ENCODE results near the gene NUDT4.

The NUDT4 gene

DNA sequence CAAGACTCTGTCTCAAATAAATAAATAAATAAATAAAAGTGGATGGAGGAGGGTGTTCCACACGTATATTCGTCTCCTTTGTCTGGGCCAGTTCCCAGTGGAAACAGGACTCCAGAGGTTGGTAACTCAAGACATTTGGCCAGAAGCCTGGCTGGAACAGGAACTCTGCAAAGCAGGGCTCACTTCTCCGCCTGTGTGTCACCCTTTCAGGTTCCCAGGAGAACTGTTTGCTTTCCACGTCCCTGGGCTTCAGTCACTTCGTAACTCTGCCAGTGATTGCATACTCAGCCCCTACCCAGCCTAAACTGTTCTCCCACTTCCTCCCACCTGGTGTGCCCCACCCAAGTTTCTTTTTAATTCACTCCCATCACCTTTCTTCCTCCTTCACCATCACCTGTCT is 71.1 kb downstream of the NUDT4 start:
- no peaks in the 10 kb centered on the region for H3K79me2 ChIP-seq (ENCODE audit: control insufficient read depth, insufficient read depth, low read length, poor library complexity)
- no peak overlapping the region for H3K4me3 ChIP-seq (ENCODE audit: low read depth, low read length)
- no peak for DNase-seq
- H2AK5ac ChIP-seq (ENCODE audit: low read length) = no peak overlapping the region
- no peak overlapping the region for H3K27ac ChIP-seq (ENCODE audit: low read depth, low read length)
- no peaks in the 10 kb centered on the region for H3K79me1 ChIP-seq (ENCODE audit: low read length)
- H3K4me2 ChIP-seq (ENCODE audit: low read length) = no peak overlapping the region
- no peak overlapping the region for H4K91ac ChIP-seq (ENCODE audit: low read depth, low read length)
- WGBS (ENCODE audit: extremely low coverage, insufficient coverage, insufficient read length) = no CpG with 5 or more reads among the region's 5 CpGs
- no peak overlapping the region for H2BK120ac ChIP-seq (ENCODE audit: insufficient read depth, low read length, poor library complexity)
- H2BK5ac ChIP-seq (ENCODE audit: low read depth, low read length, poor library complexity) = no peak overlapping the region
- no peak overlapping the region for H4K12ac ChIP-seq (ENCODE audit: low read depth, low read length)
- H2AFZ ChIP-seq (ENCODE audit: insufficient read depth, low read length, poor library complexity) = no peak overlapping the region
- no peaks in the 10 kb centered on the region for H3K36me3 ChIP-seq (ENCODE audit: control insufficient read depth in 1 of 2, insufficient read depth in 2 of 2, low read length in 2 of 2)
- no peak overlapping the region for H4K8ac ChIP-seq (ENCODE audit: low read depth, low read length)
- H3K9me3 ChIP-seq (ENCODE audit: insufficient read depth, low read depth, low read length) = no peaks in the 10 kb centered on the region
- H3K27me3 ChIP-seq (ENCODE audit: insufficient read depth, low read length) = no peaks in the 10 kb centered on the region
- no peak overlapping the region for H2BK12ac ChIP-seq (ENCODE audit: low read length)
- H3K18ac ChIP-seq (ENCODE audit: low read length) = no peak overlapping the region
- H3K14ac ChIP-seq (ENCODE audit: low read length) = no peak overlapping the region
- H3K4ac ChIP-seq (ENCODE audit: low read depth, low read length) = no peak overlapping the region
- H3K23ac ChIP-seq (ENCODE audit: low read length) = no peak overlapping the region
- no peak overlapping the region for H3K9ac ChIP-seq (ENCODE audit: low read length)
- peaks cover 0 to 4% of the 10 kb centered on the region in 2 experiments for H3K4me1 ChIP-seq (ENCODE audit: control insufficient read depth in 1 of 2, insufficient read depth in 2 of 2, low read length in 2 of 2)

DNA sequence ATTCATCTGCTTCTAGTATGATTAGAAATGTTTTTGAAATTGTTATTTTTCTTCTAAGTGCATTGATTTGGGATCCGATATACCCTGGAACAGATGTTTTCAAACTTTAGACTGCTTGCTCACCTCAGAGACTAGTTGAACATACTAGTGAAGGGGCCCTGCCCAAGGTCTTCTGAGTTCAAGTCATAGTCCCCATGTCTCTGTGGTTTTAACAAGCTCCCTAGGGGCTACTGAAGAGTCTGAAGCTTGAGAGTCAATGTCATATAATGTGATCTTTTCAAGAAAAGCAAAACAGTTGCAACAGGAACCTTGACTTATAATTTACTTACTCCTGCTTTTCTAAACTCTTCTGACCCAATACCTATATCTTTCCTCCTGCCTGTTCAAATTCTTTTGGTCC is 71.6 kb downstream of the NUDT4 start:
- H4K91ac ChIP-seq (ENCODE audit: low read depth, low read length) = no peak overlapping the region
- H3K4ac ChIP-seq (ENCODE audit: low read depth, low read length) = no peak overlapping the region
- no peak overlapping the region for H2AFZ ChIP-seq (ENCODE audit: insufficient read depth, low read length, poor library complexity)
- H4K8ac ChIP-seq (ENCODE audit: low read depth, low read length) = no peak overlapping the region
- no peaks in the 10 kb centered on the region for H3K36me3 ChIP-seq (ENCODE audit: control insufficient read depth in 1 of 2, insufficient read depth in 2 of 2, low read length in 2 of 2)
- H2BK12ac ChIP-seq (ENCODE audit: low read length) = no peak overlapping the region
- no CpG with 5 or more reads among the region's 1 CpG for WGBS (ENCODE audit: extremely low coverage, insufficient coverage, insufficient read length)
- H3K9me3 ChIP-seq (ENCODE audit: insufficient read depth, low read depth, low read length) = no peaks in the 10 kb centered on the region
- no peaks in the 10 kb centered on the region for H3K27me3 ChIP-seq (ENCODE audit: insufficient read depth, low read length)
- H3K27ac ChIP-seq (ENCODE audit: low read depth, low read length) = no peak overlapping the region
- no peak overlapping the region for H3K14ac ChIP-seq (ENCODE audit: low read length)
- H3K4me2 ChIP-seq (ENCODE audit: low read length) = no peak overlapping the region
- no peak for DNase-seq
- no peak overlapping the region for H3K18ac ChIP-seq (ENCODE audit: low read length)
- no peaks in the 10 kb centered on the region for H3K79me1 ChIP-seq (ENCODE audit: low read length)
- no peaks in the 10 kb centered on the region for H3K79me2 ChIP-seq (ENCODE audit: control insufficient read depth, insufficient read depth, low read length, poor library complexity)
- no peak overlapping the region for H2BK5ac ChIP-seq (ENCODE audit: low read depth, low read length, poor library complexity)
- H2AK5ac ChIP-seq (ENCODE audit: low read length) = no peak overlapping the region
- no peak overlapping the region for H2BK120ac ChIP-seq (ENCODE audit: insufficient read depth, low read length, poor library complexity)
- peaks cover 0 to 6% of the 10 kb centered on the region in 2 experiments for H3K4me1 ChIP-seq (ENCODE audit: control insufficient read depth in 1 of 2, insufficient read depth in 2 of 2, low read length in 2 of 2)
- H4K12ac ChIP-seq (ENCODE audit: low read depth, low read length) = no peak overlapping the region
- H3K9ac ChIP-seq (ENCODE audit: low read length) = no peak overlapping the region
- H3K4me3 ChIP-seq (ENCODE audit: low read depth, low read length) = no peak overlapping the region
- H3K23ac ChIP-seq (ENCODE audit: low read length) = no peak overlapping the region

DNA sequence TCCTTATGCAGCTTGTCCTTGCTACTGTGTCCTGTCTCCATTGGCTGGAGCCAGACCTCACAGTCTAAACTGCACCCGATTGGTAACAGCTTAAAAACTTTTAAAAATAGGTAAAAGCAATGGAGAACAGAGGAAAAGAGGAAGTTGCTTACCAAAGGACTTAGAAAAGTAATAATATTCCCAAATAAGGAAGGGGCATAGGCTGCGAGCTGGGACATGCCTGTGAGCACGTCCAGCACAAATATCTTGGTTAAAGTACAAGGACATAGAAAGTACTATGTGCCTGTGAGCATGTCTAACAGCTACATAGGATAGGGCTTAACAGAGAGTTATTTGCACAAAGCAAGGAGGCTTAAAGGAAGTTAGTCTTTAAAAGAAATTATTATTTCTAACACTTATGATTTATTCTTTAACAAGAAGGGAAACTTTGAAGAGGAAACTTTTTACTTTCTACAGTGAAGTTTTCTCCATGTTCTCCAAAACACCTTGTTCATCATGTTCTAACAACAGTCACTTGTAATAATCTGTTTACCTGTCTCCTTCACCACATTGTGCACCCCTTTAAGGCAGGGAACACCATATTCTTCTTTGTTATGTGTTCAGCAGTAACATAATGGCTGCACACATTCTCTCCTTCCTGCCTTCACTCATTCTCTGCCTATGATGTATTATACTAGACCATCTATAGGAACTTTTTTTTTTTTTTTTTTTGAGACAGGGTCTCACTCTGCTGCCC is 73.9 kb downstream of the NUDT4 start:
- Histone ChIP-seq H3K9me3 (ENCODE audit: insufficient read depth, low read depth, low read length) (no peaks in the 10 kb centered on the region), H2AK5ac (ENCODE audit: low read length) (no peak overlapping the region), H3K79me2 (ENCODE audit: control insufficient read depth, insufficient read depth, low read length, poor library complexity) (no peaks in the 10 kb centered on the region), H2BK120ac (ENCODE audit: insufficient read depth, low read length, poor library complexity) (no peak overlapping the region), H4K91ac (ENCODE audit: low read depth, low read length) (no peak overlapping the region), H3K23ac (ENCODE audit: low read length) (no peak overlapping the region), H3K27me3 (ENCODE audit: insufficient read depth, low read length) (no peaks in the 10 kb centered on the region), H3K4me1 (ENCODE audit: control insufficient read depth in 1 of 2, insufficient read depth in 2 of 2, low read length in 2 of 2) (peaks cover 0 to 6% of the 10 kb centered on the region in 2 experiments), H3K27ac (ENCODE audit: low read depth, low read length) (no peak overlapping the region), H3K14ac (ENCODE audit: low read length) (no peak overlapping the region), H2AFZ (ENCODE audit: insufficient read depth, low read length, poor library complexity) (no peak overlapping the region), H3K36me3 (ENCODE audit: control insufficient read depth in 1 of 2, insufficient read depth in 2 of 2, low read length in 2 of 2) (no peaks in the 10 kb centered on the region), H2BK12ac (ENCODE audit: low read length) (no peak overlapping the region), H3K9ac (ENCODE audit: low read length) (no peak overlapping the region), H4K8ac (ENCODE audit: low read depth, low read length) (no peak overlapping the region), H4K12ac (ENCODE audit: low read depth, low read length) (no peak overlapping the region), H3K4me3 (ENCODE audit: low read depth, low read length) (no peak overlapping the region), H2BK5ac (ENCODE audit: low read depth, low read length, poor library complexity) (no peak overlapping the region), H3K79me1 (ENCODE audit: low read length) (no peaks in the 10 kb centered on the region), H3K4ac (ENCODE audit: low read depth, low read length) (no peak overlapping the region), H3K18ac (ENCODE audit: low read length) (no peak overlapping the region), H3K4me2 (ENCODE audit: low read length) (no peak overlapping the region)
- no peak for DNase-seq
- no CpG with 5 or more reads among the region's 3 CpGs for WGBS (ENCODE audit: extremely low coverage, insufficient coverage, insufficient read length)

DNA sequence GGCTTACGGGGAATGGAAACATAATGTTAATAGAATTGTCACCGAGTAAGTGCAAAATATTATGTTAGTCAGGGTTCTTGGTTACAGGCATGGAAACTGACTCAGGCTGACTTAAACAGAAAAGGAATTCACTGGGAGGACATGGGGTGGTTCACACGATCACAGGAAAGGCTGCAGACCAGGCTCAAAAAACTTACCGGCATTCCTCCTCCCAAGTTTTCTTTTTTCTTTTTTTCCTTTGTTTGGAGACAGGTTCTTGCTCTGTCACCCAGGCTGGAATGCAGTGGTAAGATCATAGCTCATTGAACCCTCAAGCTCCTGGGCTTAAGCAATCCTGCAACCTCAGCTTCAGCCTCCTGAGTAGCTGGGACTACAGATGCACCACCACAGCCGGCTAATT is 75.9 kb downstream of the NUDT4 start:
- Histone ChIP-seq H3K14ac (ENCODE audit: low read length) (no peak overlapping the region), H3K4me1 (ENCODE audit: control insufficient read depth in 1 of 2, insufficient read depth in 2 of 2, low read length in 2 of 2) (peaks cover 0 to 6% of the 10 kb centered on the region in 2 experiments), H3K4me2 (ENCODE audit: low read length) (no peak overlapping the region), H3K79me1 (ENCODE audit: low read length) (no peaks in the 10 kb centered on the region), H2BK12ac (ENCODE audit: low read length) (no peak overlapping the region), H3K9me3 (ENCODE audit: insufficient read depth, low read depth, low read length) (no peaks in the 10 kb centered on the region), H3K27ac (ENCODE audit: low read depth, low read length) (no peak overlapping the region), H3K4me3 (ENCODE audit: low read depth, low read length) (no peak overlapping the region), H3K18ac (ENCODE audit: low read length) (no peak overlapping the region), H4K12ac (ENCODE audit: low read depth, low read length) (peak overlapping the region; percentile 43), H3K27me3 (ENCODE audit: insufficient read depth, low read length) (no peaks in the 10 kb centered on the region), H2BK120ac (ENCODE audit: insufficient read depth, low read length, poor library complexity) (no peak overlapping the region), H3K9ac (ENCODE audit: low read length) (no peak overlapping the region), H3K36me3 (ENCODE audit: control insufficient read depth in 1 of 2, insufficient read depth in 2 of 2, low read length in 2 of 2) (no peaks in the 10 kb centered on the region), H3K23ac (ENCODE audit: low read length) (no peak overlapping the region), H2AFZ (ENCODE audit: insufficient read depth, low read length, poor library complexity) (no peak overlapping the region), H2BK5ac (ENCODE audit: low read depth, low read length, poor library complexity) (peak overlapping the region; percentile 31), H4K8ac (ENCODE audit: low read depth, low read length) (peak overlapping the region; percentile 38), H2AK5ac (ENCODE audit: low read length) (no peak overlapping the region), H3K79me2 (ENCODE audit: control insufficient read depth, insufficient read depth, low read length, poor library complexity) (no peaks in the 10 kb centered on the region), H3K4ac (ENCODE audit: low read depth, low read length) (no peak overlapping the region), H4K91ac (ENCODE audit: low read depth, low read length) (no peak overlapping the region)
- DNase-seq = no peak
- WGBS (ENCODE audit: extremely low coverage, insufficient coverage, insufficient read length) = no CpG with 5 or more reads among the region's 5 CpGs
